Measurements from ENCODE around the gene BAD.
A peak's percentile ranks its signal among the peaks of the same experiment; 100 is the strongest.

The BAD gene

DNA sequence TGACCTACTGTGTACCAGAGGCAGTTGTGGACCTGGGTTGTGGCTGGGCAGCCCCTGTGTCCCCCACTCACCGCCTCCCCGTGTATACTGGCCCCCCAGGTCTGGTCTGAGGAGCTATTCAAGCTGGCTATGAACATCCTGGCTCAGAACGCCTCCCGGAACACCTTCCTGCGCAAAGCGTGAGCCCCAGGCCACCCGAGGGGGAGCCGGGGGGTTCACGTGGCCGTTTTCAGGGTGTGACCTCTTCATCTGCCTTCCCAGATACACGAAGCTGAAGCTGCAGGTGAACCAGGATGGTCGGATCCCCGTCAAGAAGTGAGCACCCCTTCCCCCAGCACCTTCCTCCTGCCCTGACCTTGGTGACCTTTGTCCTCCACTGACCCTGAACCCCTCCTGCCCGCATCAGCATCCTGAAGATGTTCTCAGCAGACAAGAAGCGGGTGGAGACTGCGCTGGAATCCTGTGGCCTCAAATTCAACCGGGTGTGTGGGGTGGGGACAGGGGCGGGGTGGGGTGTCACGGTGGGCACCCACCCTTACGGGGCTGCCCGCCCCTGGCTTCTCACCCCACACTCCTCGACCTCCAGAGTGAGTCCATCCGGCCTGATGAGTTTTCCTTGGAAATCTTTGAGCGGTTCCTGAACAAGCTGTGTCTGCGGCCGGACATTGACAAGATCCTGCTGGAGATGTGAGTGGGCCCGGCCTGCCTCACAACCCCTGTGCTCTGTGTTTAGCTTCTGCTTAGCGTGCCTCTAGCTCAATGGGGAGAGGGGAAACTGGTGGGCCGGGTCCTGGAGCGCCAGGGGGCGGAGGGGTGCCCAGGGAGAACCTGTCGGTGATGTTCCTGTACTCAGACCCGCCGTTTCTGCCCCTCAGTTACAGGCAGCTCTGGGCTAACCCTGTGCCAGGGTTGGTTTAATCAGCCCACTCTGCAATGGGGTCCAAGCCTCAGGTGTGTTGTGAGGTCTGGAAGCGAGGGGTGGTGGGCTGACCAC is 29.0 kb downstream of the BAD start:
- Histone ChIP-seq H3K4me3 (ENCODE audit: insufficient read depth, low read depth, low read length) (no peak overlapping the region), H3K27ac (ENCODE audit: insufficient read depth, low read depth, low read length, poor library complexity, severe bottlenecking) (no peak overlapping the region), H3K4me1 (ENCODE audit: control insufficient read depth, insufficient read depth, low read length) (peaks cover 5% of the 10 kb centered on the region), H3K9me3 (ENCODE audit: control insufficient read depth, low read length) (no peaks in the 10 kb centered on the region), H3K27me3 (ENCODE audit: control insufficient read depth, insufficient read depth, low read length, poor library complexity, severe bottlenecking) (peaks cover 3% of the 10 kb centered on the region), H3K36me3 (ENCODE audit: control insufficient read depth, insufficient read depth, low read length) (peaks cover 12% of the 10 kb centered on the region)
- 95 to 96% methylated on average over 35 of the region's 35 CpGs for WGBS, 2 experiments

DNA sequence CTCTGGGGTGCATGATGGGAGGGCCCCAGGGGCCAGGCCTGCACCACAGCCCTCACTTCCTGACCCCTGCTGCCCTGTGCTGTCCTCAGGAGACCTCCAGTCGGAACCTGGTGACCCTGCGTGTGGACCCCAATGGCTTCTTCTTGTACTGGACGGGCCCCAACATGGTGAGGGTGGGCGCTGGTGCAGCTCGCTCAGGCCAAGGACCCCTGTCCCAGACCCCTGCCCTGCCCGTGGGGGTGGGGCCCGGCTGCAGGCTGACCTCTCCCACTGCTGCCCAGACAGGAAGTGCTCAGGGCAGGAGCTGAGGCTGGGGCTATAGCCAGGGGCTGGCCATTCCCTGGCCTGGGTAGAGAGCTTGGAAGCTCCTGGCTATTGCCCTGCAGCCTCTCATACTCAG is 30.1 kb downstream of the BAD start:
- Histone ChIP-seq H3K27ac (ENCODE audit: insufficient read depth, low read depth, low read length, poor library complexity, severe bottlenecking) (no peak overlapping the region), H3K36me3 (ENCODE audit: control insufficient read depth, insufficient read depth, low read length) (peaks cover 11% of the 10 kb centered on the region), H3K4me1 (ENCODE audit: control insufficient read depth, insufficient read depth, low read length) (peaks cover 9% of the 10 kb centered on the region), H3K4me3 (ENCODE audit: insufficient read depth, low read depth, low read length) (no peak overlapping the region), H3K27me3 (ENCODE audit: control insufficient read depth, insufficient read depth, low read length, poor library complexity, severe bottlenecking) (peaks cover 3% of the 10 kb centered on the region), H3K9me3 (ENCODE audit: control insufficient read depth, low read length) (no peaks in the 10 kb centered on the region)
- WGBS, 2 experiments = 91 to 93% methylated on average over 7 of the region's 7 CpGs

DNA sequence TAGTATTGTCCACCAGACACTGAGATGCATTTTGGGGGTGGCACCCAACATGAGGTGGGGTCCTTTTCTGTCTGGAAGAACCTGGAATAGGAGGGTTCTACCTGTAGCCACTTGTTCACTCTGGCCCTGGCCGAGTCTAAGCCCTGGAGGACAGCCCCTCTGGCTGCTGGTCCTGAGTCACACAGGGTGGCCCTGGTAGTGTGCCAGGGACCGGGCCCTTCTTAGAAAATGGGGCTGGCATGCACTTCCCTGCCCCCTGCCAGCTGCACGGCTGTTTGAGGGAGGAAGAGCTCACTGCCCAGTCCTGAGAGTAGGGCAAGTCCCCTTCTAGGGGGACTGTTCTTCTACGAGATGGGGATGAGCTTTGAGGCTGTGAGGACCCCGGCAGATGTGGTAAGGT is 31.0 kb downstream of the BAD start:
- peaks cover 9% of the 10 kb centered on the region for H3K4me1 ChIP-seq (ENCODE audit: control insufficient read depth, insufficient read depth, low read length)
- 86 to 90% methylated on average over 5 of the region's 5 CpGs for whole genome bisulfite sequencing, 2 experiments
- no peak overlapping the region for H3K4me3 ChIP-seq (ENCODE audit: insufficient read depth, low read depth, low read length)
- peaks cover 3% of the 10 kb centered on the region for H3K36me3 ChIP-seq (ENCODE audit: control insufficient read depth, insufficient read depth, low read length)
- H3K9me3 ChIP-seq (ENCODE audit: control insufficient read depth, low read length) = no peaks in the 10 kb centered on the region
- peaks cover 3% of the 10 kb centered on the region for H3K27me3 ChIP-seq (ENCODE audit: control insufficient read depth, insufficient read depth, low read length, poor library complexity, severe bottlenecking)
- no peak overlapping the region for H3K27ac ChIP-seq (ENCODE audit: insufficient read depth, low read depth, low read length, poor library complexity, severe bottlenecking)

DNA sequence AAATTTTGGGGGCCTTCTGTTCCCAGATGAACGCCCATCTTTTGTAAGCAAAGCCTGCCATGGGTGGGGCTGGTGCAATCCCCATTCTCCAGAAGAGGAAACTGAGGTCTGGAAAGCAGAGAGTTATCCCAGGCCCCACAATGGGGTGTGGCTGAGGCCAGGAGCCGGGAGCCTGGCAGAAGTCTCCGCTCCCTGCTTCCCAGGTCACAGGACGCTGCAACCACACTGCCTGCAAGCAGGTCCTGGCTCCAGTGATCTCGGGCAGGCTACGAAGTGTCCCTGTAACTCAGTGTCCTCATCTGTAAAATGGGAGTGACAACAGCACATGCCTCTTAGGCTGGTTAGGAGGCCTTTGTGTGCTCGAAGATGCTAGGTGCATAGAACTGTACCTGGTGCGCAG is 31.4 kb downstream of the BAD start:
- Histone ChIP-seq H3K36me3 (ENCODE audit: control insufficient read depth, insufficient read depth, low read length) (no peaks in the 10 kb centered on the region), H3K27ac (ENCODE audit: insufficient read depth, low read depth, low read length, poor library complexity, severe bottlenecking) (no peak overlapping the region), H3K9me3 (ENCODE audit: control insufficient read depth, low read length) (no peaks in the 10 kb centered on the region), H3K4me3 (ENCODE audit: insufficient read depth, low read depth, low read length) (peak overlapping the region; percentile 70), H3K4me1 (ENCODE audit: control insufficient read depth, insufficient read depth, low read length) (peaks cover 10% of the 10 kb centered on the region), H3K27me3 (ENCODE audit: control insufficient read depth, insufficient read depth, low read length, poor library complexity, severe bottlenecking) (peaks cover 5% of the 10 kb centered on the region)
- WGBS, 2 experiments = 77 to 81% methylated on average over 8 of the region's 8 CpGs

DNA sequence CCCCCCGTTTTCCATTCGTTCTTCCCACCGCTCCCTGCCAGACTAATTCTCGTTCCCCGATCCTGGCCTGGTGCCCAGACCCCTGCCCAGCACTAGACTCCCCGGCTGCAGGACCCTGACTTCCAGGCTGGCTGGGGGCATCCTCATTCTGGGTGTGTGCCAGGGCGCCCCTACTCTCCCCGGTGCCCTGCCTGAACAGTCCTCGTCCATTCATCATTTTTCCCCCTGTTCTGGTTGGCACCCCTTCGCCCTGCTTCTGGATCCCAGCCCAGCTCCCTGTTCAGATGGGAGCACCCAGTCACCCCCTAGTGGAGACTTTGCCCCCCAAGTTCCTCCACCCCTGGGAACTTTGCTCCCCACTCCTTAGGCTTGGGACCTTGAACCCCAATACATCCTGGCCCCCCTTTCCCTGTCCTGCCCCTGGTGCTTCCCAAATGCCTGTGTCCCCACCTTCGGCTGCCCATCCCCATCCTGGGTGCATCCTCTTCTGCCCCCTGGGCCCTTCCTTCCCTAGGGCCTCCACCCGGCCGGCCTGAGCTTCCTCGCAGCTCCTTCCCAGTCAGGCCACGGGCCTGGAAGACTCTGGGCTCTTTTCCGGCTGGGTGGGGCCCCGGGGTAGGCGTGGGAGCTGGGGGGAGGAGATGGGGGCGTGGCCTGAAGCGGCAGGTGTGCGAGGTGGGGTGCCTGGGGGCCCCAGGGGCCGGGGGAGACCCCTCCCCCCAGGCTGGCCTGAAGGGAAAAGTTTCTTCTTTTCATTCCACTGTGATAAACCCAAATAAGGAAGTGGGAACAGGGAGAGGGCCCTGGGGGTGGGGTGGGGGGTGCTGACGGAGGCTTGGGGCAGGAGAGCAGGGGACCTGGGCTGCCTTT is 32.2 kb downstream of the BAD start:
- H3K27me3 ChIP-seq (ENCODE audit: control insufficient read depth, insufficient read depth, low read length, poor library complexity, severe bottlenecking) = peaks cover 10% of the 10 kb centered on the region
- H3K4me1 ChIP-seq (ENCODE audit: control insufficient read depth, insufficient read depth, low read length) = peaks cover 15% of the 10 kb centered on the region
- 5 to 7% methylated on average over 23 of the region's 23 CpGs for WGBS, 2 experiments
- H3K36me3 ChIP-seq (ENCODE audit: control insufficient read depth, insufficient read depth, low read length) = no peaks in the 10 kb centered on the region
- peak overlapping the region; percentile 70 for H3K4me3 ChIP-seq (ENCODE audit: insufficient read depth, low read depth, low read length)
- H3K27ac ChIP-seq (ENCODE audit: insufficient read depth, low read depth, low read length, poor library complexity, severe bottlenecking) = no peak overlapping the region
- H3K9me3 ChIP-seq (ENCODE audit: control insufficient read depth, low read length) = no peaks in the 10 kb centered on the region

DNA sequence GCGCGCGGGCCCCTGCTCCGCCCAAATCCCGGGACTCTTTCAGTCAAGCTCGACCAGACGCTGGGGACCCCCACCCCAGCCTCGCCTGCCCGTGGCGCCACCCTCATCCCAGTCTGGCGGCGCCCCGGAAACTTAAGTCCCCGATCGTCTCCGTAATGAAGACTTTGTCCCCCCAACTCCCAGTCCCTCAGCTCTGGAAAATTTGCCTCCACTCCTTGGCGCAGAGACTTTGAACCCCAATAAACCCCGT is 32.8 kb downstream of the BAD start:
- Histone ChIP-seq H3K27me3 (ENCODE audit: control insufficient read depth, insufficient read depth, low read length, poor library complexity, severe bottlenecking) (peaks cover 10% of the 10 kb centered on the region), H3K36me3 (ENCODE audit: control insufficient read depth, insufficient read depth, low read length) (no peaks in the 10 kb centered on the region), H3K27ac (ENCODE audit: insufficient read depth, low read depth, low read length, poor library complexity, severe bottlenecking) (no peak overlapping the region), H3K4me3 (ENCODE audit: insufficient read depth, low read depth, low read length) (peak overlapping the region; percentile 70), H3K9me3 (ENCODE audit: control insufficient read depth, low read length) (no peaks in the 10 kb centered on the region), H3K4me1 (ENCODE audit: control insufficient read depth, insufficient read depth, low read length) (peaks cover 15% of the 10 kb centered on the region)
- WGBS, 2 experiments = 0 to 1% methylated on average over 18 of the region's 18 CpGs

DNA sequence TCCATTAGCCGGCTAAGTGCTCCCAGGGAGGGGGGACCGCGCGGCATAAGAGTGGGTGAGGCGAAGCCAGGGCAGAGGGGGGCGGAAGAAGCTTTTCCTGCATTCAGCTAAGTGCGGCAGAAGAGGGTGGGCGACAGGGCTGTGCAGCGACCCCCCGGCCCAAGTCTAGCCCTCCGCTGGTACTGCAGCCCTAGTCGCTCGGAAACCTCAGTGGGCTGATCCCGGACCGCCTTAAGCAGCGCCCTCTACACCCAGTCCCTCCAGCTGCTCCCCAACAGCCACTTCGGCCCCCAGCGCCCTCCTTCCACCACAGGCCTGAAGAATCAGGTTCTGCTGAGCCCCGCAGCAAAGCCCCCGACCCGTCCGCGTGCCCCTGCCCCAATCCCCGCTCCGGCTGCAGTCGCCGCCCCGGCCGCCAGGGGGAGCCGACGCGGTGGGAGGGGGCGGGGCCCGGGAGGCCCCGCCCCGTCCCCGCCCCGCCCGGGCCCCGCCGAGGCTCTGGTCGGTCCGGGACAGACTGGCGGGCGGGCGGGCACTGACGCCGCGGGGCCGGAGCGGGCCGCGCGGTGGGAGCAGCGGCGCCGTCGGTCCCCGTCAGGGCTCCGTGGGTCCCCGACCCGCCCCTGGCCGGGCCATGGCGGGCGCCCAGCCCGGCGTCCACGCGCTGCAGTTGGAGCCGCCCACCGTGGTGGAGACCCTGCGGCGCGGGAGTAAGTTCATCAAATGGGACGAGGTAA is 33.3 kb downstream of the BAD start, which contains the start of gene PLCB3:
TSS of gene PLCB3 (plus strand) at position 515 of the 737 bp plus-strand sequence. CDS start at position 635, 120 bp downstream.
- Histone ChIP-seq H3K4me3 (ENCODE audit: insufficient read depth, low read depth, low read length) (peak within 1 kb of the TSS; percentile 70), H3K9me3 (ENCODE audit: control insufficient read depth, low read length) (no peaks in the 10 kb centered on the region), H3K4me1 (ENCODE audit: control insufficient read depth, insufficient read depth, low read length) (peaks cover 15% of the 10 kb centered on the region), H3K36me3 (ENCODE audit: control insufficient read depth, insufficient read depth, low read length) (no peaks in the 10 kb centered on the region), H3K27me3 (ENCODE audit: control insufficient read depth, insufficient read depth, low read length, poor library complexity, severe bottlenecking) (peaks cover 10% of the 10 kb centered on the region), H3K27ac (ENCODE audit: insufficient read depth, low read depth, low read length, poor library complexity, severe bottlenecking) (no peak within 1 kb of the TSS)
- 1% methylated on average over 75 of the region's 75 CpGs for WGBS, 2 experiments

DNA sequence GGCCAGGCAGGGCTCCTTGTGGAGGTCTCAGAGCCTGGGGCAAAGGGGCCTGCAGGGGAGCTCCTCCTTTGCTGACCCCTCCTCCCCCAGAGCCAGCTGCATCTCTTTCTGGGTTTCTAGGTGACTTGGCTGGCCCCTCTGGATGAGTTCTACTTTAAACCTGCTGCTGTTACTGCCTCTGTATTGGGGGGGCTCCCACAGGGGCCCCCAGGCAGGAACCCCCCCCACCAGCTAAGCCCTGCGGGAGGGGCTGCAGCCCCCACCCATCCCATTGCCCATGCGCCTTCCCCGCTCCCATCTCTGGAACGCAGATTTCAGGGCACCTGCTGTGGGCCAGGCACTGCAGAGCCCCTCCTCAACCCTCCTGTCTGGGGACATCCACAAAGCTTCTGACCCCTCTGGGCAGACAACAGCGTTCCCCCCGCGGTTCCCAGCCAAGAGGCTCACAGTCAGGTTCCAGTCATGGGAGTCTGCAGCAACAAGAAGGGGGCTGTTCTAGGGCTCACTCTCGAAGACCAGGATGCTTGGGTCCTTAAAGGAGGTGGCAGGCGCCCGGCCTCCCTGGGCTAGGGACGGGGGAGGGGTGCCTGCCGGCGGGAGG is 34.0 kb downstream of the BAD start:
- Histone ChIP-seq H3K36me3 (ENCODE audit: control insufficient read depth, insufficient read depth, low read length) (no peaks in the 10 kb centered on the region), H3K27ac (ENCODE audit: insufficient read depth, low read depth, low read length, poor library complexity, severe bottlenecking) (no peak overlapping the region), H3K4me3 (ENCODE audit: insufficient read depth, low read depth, low read length) (peak overlapping the region; percentile 70), H3K27me3 (ENCODE audit: control insufficient read depth, insufficient read depth, low read length, poor library complexity, severe bottlenecking) (peaks cover 10% of the 10 kb centered on the region), H3K9me3 (ENCODE audit: control insufficient read depth, low read length) (no peaks in the 10 kb centered on the region), H3K4me1 (ENCODE audit: control insufficient read depth, insufficient read depth, low read length) (peaks cover 20% of the 10 kb centered on the region)
- 3 to 4% methylated on average over 13 of the region's 13 CpGs for WGBS, 2 experiments

DNA sequence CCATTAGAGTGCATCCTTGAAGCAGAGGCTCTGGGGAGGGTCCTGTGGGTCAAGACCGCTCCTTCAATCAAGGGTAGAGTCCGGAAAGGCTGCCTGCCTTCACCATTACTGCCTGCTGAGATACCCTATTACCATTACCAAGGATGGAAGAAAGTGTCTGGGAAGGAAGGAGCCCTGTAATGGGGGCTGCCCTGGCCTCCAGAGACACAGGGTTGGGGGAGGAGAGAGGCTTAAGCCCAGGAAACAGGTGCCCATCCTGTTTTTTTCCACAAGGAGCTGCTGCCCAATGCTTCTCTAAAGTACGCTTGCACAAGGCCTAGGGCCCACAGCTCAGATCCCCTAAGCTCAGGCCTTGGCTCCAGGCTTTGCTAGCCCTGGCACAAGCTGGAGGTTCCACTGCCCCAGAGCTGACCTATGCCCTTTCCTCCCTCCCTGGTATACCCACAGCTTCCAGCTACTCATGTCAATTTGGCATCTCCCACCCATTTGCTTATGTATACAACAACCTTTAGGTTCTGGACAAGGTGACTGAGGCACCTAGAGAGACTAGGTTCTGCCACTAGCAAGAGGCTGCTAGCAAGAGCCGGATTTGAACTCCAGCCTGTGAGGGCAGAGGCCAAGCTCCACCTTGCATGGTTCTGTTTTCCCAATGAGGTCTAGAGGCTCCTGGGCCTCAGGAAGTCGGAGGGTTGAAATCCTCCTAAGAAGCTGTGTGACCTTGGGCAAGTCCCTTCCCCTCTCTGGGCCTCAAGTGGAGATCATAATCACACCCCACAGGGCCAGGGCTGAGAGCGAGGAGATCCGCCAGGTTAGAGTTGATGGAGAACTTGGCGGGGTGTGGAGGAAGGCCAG is 34.7 kb downstream of the BAD start:
- Histone ChIP-seq H3K4me3 (ENCODE audit: insufficient read depth, low read depth, low read length) (peak overlapping the region; percentile 70), H3K9me3 (ENCODE audit: control insufficient read depth, low read length) (no peaks in the 10 kb centered on the region), H3K27ac (ENCODE audit: insufficient read depth, low read depth, low read length, poor library complexity, severe bottlenecking) (no peak overlapping the region), H3K36me3 (ENCODE audit: control insufficient read depth, insufficient read depth, low read length) (no peaks in the 10 kb centered on the region), H3K27me3 (ENCODE audit: control insufficient read depth, insufficient read depth, low read length, poor library complexity, severe bottlenecking) (peaks cover 10% of the 10 kb centered on the region), H3K4me1 (ENCODE audit: control insufficient read depth, insufficient read depth, low read length) (peaks cover 27% of the 10 kb centered on the region)
- WGBS, 2 experiments = 65 to 71% methylated on average over 8 of the region's 8 CpGs

Measured in ectodermal cell (in vitro differentiated cells).